ENCODE measurements around the gene TENT4A.

Gene TENT4A

GRCh38 chr5:6730807-6731206 lies 17.6 kb downstream of the TENT4A start:
- no peaks in the 10 kb centered on the region for H3K9me3 Mint-ChIP-seq
- H3K4me1 Mint-ChIP-seq = peaks cover 91% of the 10 kb centered on the region
- H3K4me3 Mint-ChIP-seq = no peak overlapping the region
- peaks cover 53% of the 10 kb centered on the region for H3K36me3 Mint-ChIP-seq
- peak overlapping the region; percentile 73 for H3K27ac Mint-ChIP-seq
- no peaks in the 10 kb centered on the region for H3K27me3 Mint-ChIP-seq
- ATAC-seq = no peak

GRCh38 chr5:6731465-6732237 lies 18.4 kb downstream of the TENT4A start:
- Mint-ChIP-seq H3K4me1 (peaks cover 91% of the 10 kb centered on the region), H3K27me3 (no peaks in the 10 kb centered on the region), H3K36me3 (peaks cover 51% of the 10 kb centered on the region), H3K4me3 (peak overlapping the region; percentile 1), H3K27ac (peak overlapping the region; percentile 73), H3K9me3 (no peaks in the 10 kb centered on the region)
- peak; percentile 45 for ATAC-seq

- Mint-ChIP-seq H3K4me3 (no peak overlapping the region), H3K9me3 (no peaks in the 10 kb centered on the region), H3K27me3 (no peaks in the 10 kb centered on the region), H3K27ac (peak overlapping the region; percentile 73), H3K36me3 (peaks cover 50% of the 10 kb centered on the region), H3K4me1 (peaks cover 91% of the 10 kb centered on the region)
- no peak for ATAC-seq
These were observed 19.6 kb downstream of the TENT4A start for GRCh38 chr5:6732634-6733410.

GRCh38 chr5:6733411-6734242 lies 20.4 kb downstream of the TENT4A start:
- ATAC-seq = no peak
- Mint-ChIP-seq H3K4me1 (peaks cover 91% of the 10 kb centered on the region), H3K9me3 (no peaks in the 10 kb centered on the region), H3K4me3 (no peak overlapping the region), H3K27me3 (no peaks in the 10 kb centered on the region), H3K36me3 (peaks cover 51% of the 10 kb centered on the region), H3K27ac (peak overlapping the region; percentile 73)

- Mint-ChIP-seq H3K27ac (peak overlapping the region; percentile 91), H3K9me3 (no peaks in the 10 kb centered on the region), H3K4me1 (peaks cover 95% of the 10 kb centered on the region), H3K27me3 (no peaks in the 10 kb centered on the region), H3K4me3 (no peak overlapping the region), H3K36me3 (peaks cover 57% of the 10 kb centered on the region)
- ATAC-seq = no peak
These were observed 21.0 kb downstream of the TENT4A start for GRCh38 chr5:6734243-6734700.

GRCh38 chr5:6734781-6735180 lies 21.5 kb downstream of the TENT4A start:
- Mint-ChIP-seq H3K27ac (peak overlapping the region; percentile 91), H3K4me1 (peaks cover 95% of the 10 kb centered on the region), H3K9me3 (no peaks in the 10 kb centered on the region), H3K36me3 (peaks cover 62% of the 10 kb centered on the region), H3K27me3 (no peaks in the 10 kb centered on the region), H3K4me3 (no peak overlapping the region)
- ATAC-seq = no peak

- H3K9me3 Mint-ChIP-seq = no peaks in the 10 kb centered on the region
- peak overlapping the region; percentile 91 for H3K27ac Mint-ChIP-seq
- no peak for ATAC-seq
- peak overlapping the region; percentile 7 for H3K4me3 Mint-ChIP-seq
- H3K36me3 Mint-ChIP-seq = peaks cover 61% of the 10 kb centered on the region
- no peaks in the 10 kb centered on the region for H3K27me3 Mint-ChIP-seq
- peaks cover 90% of the 10 kb centered on the region for H3K4me1 Mint-ChIP-seq
These were observed 22.9 kb downstream of the TENT4A start for GRCh38 chr5:6736106-6736505.

- Mint-ChIP-seq H3K27ac (peak overlapping the region; percentile 91), H3K9me3 (no peaks in the 10 kb centered on the region), H3K4me3 (peak overlapping the region; percentile 67), H3K27me3 (no peaks in the 10 kb centered on the region), H3K36me3 (peaks cover 63% of the 10 kb centered on the region), H3K4me1 (peaks cover 87% of the 10 kb centered on the region)
- ATAC-seq = no peak
These were observed 23.4 kb downstream of the TENT4A start for GRCh38 chr5:6736524-6737042.

- H3K27me3 Mint-ChIP-seq = no peaks in the 10 kb centered on the region
- peak; percentile 89 for ATAC-seq
- peak overlapping the region; percentile 91 for H3K27ac Mint-ChIP-seq
- no peaks in the 10 kb centered on the region for H3K9me3 Mint-ChIP-seq
- H3K4me1 Mint-ChIP-seq = peaks cover 80% of the 10 kb centered on the region
- peak overlapping the region; percentile 67 for H3K4me3 Mint-ChIP-seq
- peaks cover 63% of the 10 kb centered on the region for H3K36me3 Mint-ChIP-seq
These were observed 24.1 kb downstream of the TENT4A start for GRCh38 chr5:6737043-6737941.

GRCh38 chr5:6739603-6740002 lies 26.4 kb downstream of the TENT4A start:
- Mint-ChIP-seq H3K4me3 (no peak overlapping the region), H3K27ac (peak overlapping the region; percentile 91), H3K36me3 (peaks cover 62% of the 10 kb centered on the region), H3K27me3 (no peaks in the 10 kb centered on the region), H3K4me1 (peaks cover 65% of the 10 kb centered on the region), H3K9me3 (no peaks in the 10 kb centered on the region)
- no peak for ATAC-seq

- H3K36me3 Mint-ChIP-seq = peaks cover 64% of the 10 kb centered on the region
- no peaks in the 10 kb centered on the region for H3K27me3 Mint-ChIP-seq
- no peak overlapping the region for H3K4me3 Mint-ChIP-seq
- H3K9me3 Mint-ChIP-seq = no peaks in the 10 kb centered on the region
- no peak for ATAC-seq
- H3K27ac Mint-ChIP-seq = peak overlapping the region; percentile 91
- peaks cover 62% of the 10 kb centered on the region for H3K4me1 Mint-ChIP-seq
These were observed 27.4 kb downstream of the TENT4A start for GRCh38 chr5:6740586-6741150.

GRCh38 chr5:6742081-6742758 lies 29.0 kb downstream of the TENT4A start:
- H3K27ac Mint-ChIP-seq = peak overlapping the region; percentile 52

GRCh38 chr5:6743161-6743560 lies 29.9 kb downstream of the TENT4A start:
- no peaks in the 10 kb centered on the region for H3K9me3 Mint-ChIP-seq
- H3K4me1 Mint-ChIP-seq = peaks cover 41% of the 10 kb centered on the region
- peak overlapping the region; percentile 52 for H3K27ac Mint-ChIP-seq
- no peak for ATAC-seq
- no peaks in the 10 kb centered on the region for H3K27me3 Mint-ChIP-seq
- peaks cover 68% of the 10 kb centered on the region for H3K36me3 Mint-ChIP-seq
- H3K4me3 Mint-ChIP-seq = no peak overlapping the region

More at GRCh38 chr5:6742081-6742758, 29.0 kb downstream of the TENT4A start:
- peaks cover 64% of the 10 kb centered on the region for H3K36me3 Mint-ChIP-seq
- H3K4me1 Mint-ChIP-seq = peaks cover 50% of the 10 kb centered on the region
- H3K9me3 Mint-ChIP-seq = no peaks in the 10 kb centered on the region
- ATAC-seq = no peak
- no peak overlapping the region for H3K4me3 Mint-ChIP-seq
- H3K27me3 Mint-ChIP-seq = no peaks in the 10 kb centered on the region

Measured in stimulated activated memory B cell treated with anti-CD40 and anti-IgM and Interleukin-4, amounts not matched to agents 10 μg/mL and 1 μg/mL and 100 μg/mL, for 72 hours (primary cell).